GM12878 (cell line): ENCODE measurements around the gene WDR76. TPM values are rescaled to one million over a fixed set of nuclear protein-coding genes. Genes with fewer than 3 reads are reported as not detected.

Experiments used
- ATAC-seq: fragments of 200-7000 bp; cut with Tn5 transposase; 3 replicates; pipeline ENCODE4 v1.9.1; 2020; ENCODE audit warnings: mild to moderate bottlenecking, moderate library complexity
- BruUV-seq: library from RNA; stranded (reverse); fragments of 400-500 nt; replicated peaks from 2 replicates; lab custom pipeline; 2021; lab: Mats Ljungman, UMichigan
- CTCF ChIA-PET: fragments of 300-600 bp; sonication (Branson Sonifier 250); formaldehyde crosslinking; extraction: SDS; loops from one replicate; lab custom pipeline; 2021; ENCODE audit warnings: inconsistent platforms; lab: Yijun Ruan, JAX
- POLR2A ChIA-PET: fragments of 350-600 bp; formaldehyde crosslinking; extraction: SDS; loops from one replicate; lab custom pipeline; 2021; ENCODE audit warnings: inconsistent platforms; lab: Charles Lee
- RAD21 ChIA-PET: fragments of 300-600 bp; sonication (Branson Sonifier 250); formaldehyde crosslinking; loops from one replicate; lab custom pipeline; 2023; ENCODE audit warnings: antibody characterized with exemption; ENCODE audit not compliant: unreplicated experiment; lab: Charles Lee
- SMC1A ChIA-PET: fragments of 300-600 bp; sonication (Branson Sonifier 250); formaldehyde crosslinking; loops from one replicate; lab custom pipeline; 2023; ENCODE audit not compliant: unreplicated experiment, uncharacterized antibody; lab: Charles Lee
- DNase-seq: peaks from one replicate; pipeline ENCODE4 v3.0.0-alpha.2; 2011; ENCODE audit warnings: low read depth, low spot score
- FAIRE-seq: peaks from 3 replicates; lab custom pipeline; 2011; peaks lifted over from hg19 to GRCh38; lab: Jason Lieb, UNC
- H2AFZ ChIP-seq: 2 replicates; pipeline ENCODE4 v1.6.0; 2011; ENCODE audit warnings: low read depth, low read length, control low read depth; ENCODE audit not compliant: control insufficient read depth
- H3K27ac ChIP-seq: 2 replicates; pipeline ENCODE4 v1.5.1; 2011; ENCODE audit warnings: control low read depth; ENCODE audit not compliant: control insufficient read depth, insufficient read depth
- H3K27me3 ChIP-seq, 2 experiments: replicated peaks in 1 of 2; 2 replicates each; pipeline versions ENCODE4 v1.6.0 to v1.6.1; 2011; ENCODE audit warnings: low read length in 1 of 2; ENCODE audit not compliant: control insufficient read depth in 2 of 2, insufficient read depth in 2 of 2
- H3K36me3 ChIP-seq, 2 experiments: 2 replicates each; pipeline ENCODE4 v1.5.1; 2011; ENCODE audit warnings: low read length in 1 of 2; ENCODE audit not compliant: control insufficient read depth in 2 of 2, insufficient read depth in 2 of 2
- H3K4me1 ChIP-seq: 2 replicates; pipeline ENCODE4 v1.6.1; 2011; ENCODE audit warnings: mild to moderate bottlenecking, low read length, moderate library complexity, mixed read lengths; ENCODE audit not compliant: control insufficient read depth, insufficient read depth
- H3K4me2 ChIP-seq: 2 replicates; pipeline ENCODE4 v1.6.0; 2011; ENCODE audit warnings: control low read depth; ENCODE audit not compliant: control insufficient read depth, insufficient read depth
- H3K4me3 ChIP-seq: fragments of 200-600 bp; sonication (generic); 2 replicates; pipeline ENCODE4 v1.5.1; 2016
- H3K79me2 ChIP-seq: 2 replicates; pipeline ENCODE4 v1.6.0; 2011; ENCODE audit warnings: low read length; ENCODE audit not compliant: control insufficient read depth, insufficient read depth
- H3K9ac ChIP-seq: 2 replicates; pipeline ENCODE4 v1.8.0; 2011; ENCODE audit warnings: low read length, control low read depth, mixed read lengths; ENCODE audit not compliant: control insufficient read depth, insufficient read depth
- H3K9me3 ChIP-seq: replicated peaks from 3 replicates; pipeline ENCODE4 v1.5.1; 2011; ENCODE audit warnings: mild to moderate bottlenecking, low read length; ENCODE audit not compliant: control insufficient read depth, insufficient read depth
- H4K20me1 ChIP-seq: 2 replicates; pipeline ENCODE4 v1.6.0; 2011; ENCODE audit not compliant: control insufficient read depth, insufficient read depth
- CBFB ChIP-seq: IDR thresholded peaks from 2 replicates; pipeline ENCODE4 v1.6.1; 2016; ENCODE audit warnings: antibody characterized with exemption, low read depth
- E2F8 ChIP-seq: fragments of 450-650 bp; IDR thresholded peaks from 2 replicates; pipeline ENCODE4 v1.6.1; 2018; ENCODE audit warnings: mild to moderate bottlenecking, low read depth, moderate library complexity; ENCODE audit not compliant: partially characterized antibody
- EED ChIP-seq: sonication (generic); IDR thresholded peaks from 2 replicates; pipeline ENCODE4 v1.6.1; 2016; ENCODE audit warnings: antibody characterized with exemption, low read depth
- ESRRA ChIP-seq: IDR thresholded peaks from 2 replicates; pipeline ENCODE4 v1.6.1; 2012; ENCODE audit warnings: mild to moderate bottlenecking, low read length, improper control_type of control experiment
- NFYA ChIP-seq: IDR thresholded peaks from 2 replicates; pipeline ENCODE4 v1.6.1; 2011; ENCODE audit warnings: low read depth, mild to moderate bottlenecking, low read length, improper control_type of control experiment, borderline replicate concordance
- NR2F1 ChIP-seq: fragments of 450-650 bp; conservative IDR thresholded peaks from 2 replicates; pipeline ENCODE4 v1.6.1; 2017; ENCODE audit warnings: mild to moderate bottlenecking
- NRF1 ChIP-seq: conservative IDR thresholded peaks from 2 replicates; pipeline ENCODE4 v1.6.1; 2011; ENCODE audit warnings: mild to moderate bottlenecking, low read depth, low read length, improper control_type of control experiment
- PML ChIP-seq: IDR thresholded peaks from 2 replicates; pipeline ENCODE4 v1.6.1; 2012; ENCODE audit warnings: low read length, inconsistent platforms
- POLR2A ChIP-seq: IDR thresholded peaks from 2 replicates; pipeline ENCODE4 v1.6.1; 2011; ENCODE audit warnings: low read depth, mild to moderate bottlenecking, low read length
- POLR2AphosphoS5 ChIP-seq: IDR thresholded peaks from 2 replicates; pipeline ENCODE4 v1.6.1; 2011; ENCODE audit warnings: mild to moderate bottlenecking, low read length, inconsistent platforms
- WGBS: methylation state at CpG from one replicate; pipeline ENCODE4 v1.1.6; 2016; ENCODE audit warnings: low lambda C conversion rate; ENCODE audit not compliant: insufficient replicate concordance, insufficient coverage; ENCODE audit errors: missing lambda C conversion rate; 5-methylcytosine and 5-hydroxymethylcytosine counted together
- in situ Hi-C: fragments of 300-500 bp; cut with MboI; formaldehyde crosslinking; loops from 9 replicates; pipeline ENCODE4 v1.14.3; 2018; ENCODE audit warnings: mixed read lengths
- intact Hi-C: fragments of 100-400 bp; cut with micrococcal nuclease; formaldehyde crosslinking; loops from one replicate; pipeline ENCODE4 v1.14.2; 2022; ENCODE audit not compliant: unreplicated experiment
- polyA plus RNA-seq, 11 experiments: library from polyadenylated mRNA; depleted of rRNA in 4 of 11; unstranded in 6 of 11; stranded (reverse) in 5 of 11; fragments of >200 nt; fragmentation: Nextera tagmentation in 4 of 11; fragmentation: Illumina TruSeq in 1 of 11; extraction: Ambion mirVana in 4 of 11; extraction: Trizol in 1 of 11; gene quantifications; 1 replicate in 1 of 11; 2 replicates in 10 of 11; pipeline versions ENCODE4 v1.2.1 to v1.2.3, GENCODE V29; 2011 to 2016; ENCODE audit warnings: inconsistent platforms in 2 of 11, missing spikeins in 2 of 11, low read depth in 1 of 11
- total RNA-seq, 4 experiments: library from RNA; depleted of rRNA in 3 of 4; stranded (reverse); fragments of >200 nt in 3 of 4; fragmentation: Illumina TruSeq in 1 of 4; extraction: Trizol in 1 of 4; gene quantifications; 2 replicates each; pipeline versions ENCODE4 v1.2.1 to v1.2.3, GENCODE V29; 2013 to 2021
- TF ChIP-seq, protein P1 (sequence below): fragments of 450-650 bp; IDR thresholded peaks from 2 replicates; pipeline ENCODE4 v1.6.1; 2017; ENCODE audit warnings: mild to moderate bottlenecking, low read depth, inconsistent platforms; ENCODE audit not compliant: poor library complexity, severe bottlenecking
- TF ChIP-seq, protein P2 (sequence below): fragments of 450-650 bp; formaldehyde crosslinking; IDR thresholded peaks from 2 replicates; pipeline ENCODE4 v1.4.0; 2022; ENCODE audit warnings: mild to moderate bottlenecking, moderate library complexity
- TF ChIP-seq, protein P3 (sequence below): fragments of 450-650 bp; IDR thresholded peaks from 2 replicates; pipeline ENCODE4 v1.6.1; 2017; ENCODE audit warnings: antibody characterized with exemption, mild to moderate bottlenecking, moderate library complexity

Gene WDR76
- total and polyA plus RNA-seq, 10 of the 15 experiments (the other 5 are each of a cell fraction or from before 2014, with no cell fraction given) = 8.0 to 59.7 (median 34.5) TPM

DNA sequence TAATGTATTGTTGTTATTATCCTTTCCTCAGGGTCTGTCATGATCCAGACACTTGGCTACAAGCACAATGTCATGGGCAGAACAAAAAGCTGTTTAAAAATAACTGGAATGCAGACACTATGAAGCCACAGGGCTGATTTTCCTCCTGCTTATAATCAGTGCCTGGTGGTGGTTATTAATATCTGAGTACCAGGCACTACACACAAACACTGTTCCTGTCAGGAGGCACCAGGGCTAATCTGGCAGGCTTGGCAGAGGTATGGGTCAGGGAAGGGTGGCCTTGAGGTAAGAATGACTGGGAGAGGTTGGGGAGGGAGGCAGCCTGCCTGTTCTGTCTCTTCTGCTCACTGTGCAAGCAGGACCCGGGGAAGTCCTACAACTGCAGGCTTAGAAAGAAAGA is 67.2 kb downstream of the WDR76 start (continued):
- TF ChIP-seq, protein P1, sequence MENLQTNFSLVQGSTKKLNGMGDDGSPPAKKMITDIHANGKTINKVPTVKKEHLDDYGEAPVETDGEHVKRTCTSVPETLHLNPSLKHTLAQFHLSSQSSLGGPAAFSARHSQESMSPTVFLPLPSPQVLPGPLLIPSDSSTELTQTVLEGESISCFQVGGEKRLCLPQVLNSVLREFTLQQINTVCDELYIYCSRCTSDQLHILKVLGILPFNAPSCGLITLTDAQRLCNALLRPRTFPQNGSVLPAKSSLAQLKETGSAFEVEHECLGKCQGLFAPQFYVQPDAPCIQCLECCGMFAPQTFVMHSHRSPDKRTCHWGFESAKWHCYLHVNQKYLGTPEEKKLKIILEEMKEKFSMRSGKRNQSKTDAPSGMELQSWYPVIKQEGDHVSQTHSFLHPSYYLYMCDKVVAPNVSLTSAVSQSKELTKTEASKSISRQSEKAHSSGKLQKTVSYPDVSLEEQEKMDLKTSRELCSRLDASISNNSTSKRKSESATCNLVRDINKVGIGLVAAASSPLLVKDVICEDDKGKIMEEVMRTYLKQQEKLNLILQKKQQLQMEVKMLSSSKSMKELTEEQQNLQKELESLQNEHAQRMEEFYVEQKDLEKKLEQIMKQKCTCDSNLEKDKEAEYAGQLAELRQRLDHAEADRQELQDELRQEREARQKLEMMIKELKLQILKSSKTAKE = no peak
- no peak for TF ChIP-seq NRF1
- TF ChIP-seq ESRRA = no peak
- TF ChIP-seq, protein P2, sequence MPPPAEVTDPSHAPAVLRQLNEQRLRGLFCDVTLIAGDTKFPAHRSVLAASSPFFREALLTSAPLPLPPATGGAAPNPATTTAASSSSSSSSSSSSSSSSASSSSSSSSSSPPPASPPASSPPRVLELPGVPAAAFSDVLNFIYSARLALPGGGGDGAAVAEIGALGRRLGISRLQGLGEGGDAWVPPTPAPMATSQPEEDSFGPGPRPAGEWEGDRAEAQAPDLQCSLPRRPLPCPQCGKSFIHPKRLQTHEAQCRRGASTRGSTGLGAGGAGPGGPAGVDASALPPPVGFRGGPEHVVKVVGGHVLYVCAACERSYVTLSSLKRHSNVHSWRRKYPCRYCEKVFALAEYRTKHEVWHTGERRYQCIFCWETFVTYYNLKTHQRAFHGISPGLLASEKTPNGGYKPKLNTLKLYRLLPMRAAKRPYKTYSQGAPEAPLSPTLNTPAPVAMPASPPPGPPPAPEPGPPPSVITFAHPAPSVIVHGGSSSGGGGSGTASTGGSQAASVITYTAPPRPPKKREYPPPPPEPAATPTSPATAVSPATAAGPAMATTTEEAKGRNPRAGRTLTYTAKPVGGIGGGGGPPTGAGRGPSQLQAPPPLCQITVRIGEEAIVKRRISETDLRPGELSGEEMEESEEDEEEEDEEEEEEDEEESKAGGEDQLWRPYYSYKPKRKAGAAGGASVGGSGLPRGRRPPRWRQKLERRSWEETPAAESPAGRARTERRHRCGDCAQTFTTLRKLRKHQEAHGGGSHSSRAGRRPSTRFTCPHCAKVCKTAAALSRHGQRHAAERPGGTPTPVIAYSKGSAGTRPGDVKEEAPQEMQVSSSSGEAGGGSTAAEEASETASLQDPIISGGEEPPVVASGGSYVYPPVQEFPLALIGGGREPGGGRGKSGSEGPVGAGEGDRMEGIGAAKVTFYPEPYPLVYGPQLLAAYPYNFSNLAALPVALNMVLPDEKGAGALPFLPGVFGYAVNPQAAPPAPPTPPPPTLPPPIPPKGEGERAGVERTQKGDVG (CRISPR knock-in tag) = no peak
- TF ChIP-seq PML = no peak
- no peak for TF ChIP-seq POLR2AphosphoS5

DNA sequence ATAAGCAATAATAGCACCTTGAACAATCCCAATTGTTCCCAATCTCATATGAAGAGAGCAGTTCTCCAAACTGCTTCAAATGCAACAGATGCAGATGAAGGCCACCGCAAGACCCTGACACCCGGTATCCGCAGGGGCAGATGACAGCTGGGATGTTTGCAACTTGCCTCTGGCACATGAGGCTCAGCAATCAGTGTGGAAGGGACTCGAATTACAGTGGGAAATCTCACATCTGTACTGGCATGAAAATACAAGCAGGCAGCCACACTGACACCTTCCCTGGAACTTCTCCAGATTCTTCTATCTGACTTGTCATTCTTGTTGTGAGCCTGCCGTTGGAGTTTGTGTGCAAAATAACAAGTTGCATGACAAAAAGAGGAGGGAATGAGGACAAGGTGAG is 68.8 kb downstream of the WDR76 start:
- Histone ChIP-seq H3K27me3 (no peaks in the 10 kb centered on the region), H3K27ac (no peak overlapping the region), H3K4me1 (no peaks in the 10 kb centered on the region), H3K9me3 (no peaks in the 10 kb centered on the region), H3K4me3 (no peak overlapping the region), H4K20me1 (no peaks in the 10 kb centered on the region), H2AFZ (no peak overlapping the region), H3K36me3 (no peaks in the 10 kb centered on the region), H3K4me2 (no peak overlapping the region), H3K9ac (no peak overlapping the region), H3K79me2 (no peaks in the 10 kb centered on the region)
- ChIA-PET CTCF (interaction anchor here (0.6 to 1.7 kb wide), 3 partner anchors 9 to 167 kb away, joined by 3 to 5 read pairs (median 3); no protein-coding TSS in a partner anchor), RAD21 (no interaction called here), POLR2A (no interaction called here), SMC1A (interaction anchor here (1.4 kb wide), 1 partner anchor 171 kb away, joined by 3 read pairs; no protein-coding TSS in a partner anchor)
- no peak for FAIRE-seq
- BruUV-seq = no TSS peak
- DNase-seq = no peak
- in situ Hi-C loops (no loop called here), intact Hi-C loops (no loop called here)
- ATAC-seq = no peak
- WGBS = 66% methylated on average over 5 of the region's 5 CpGs
- TF ChIP-seq CBFB (no peak), E2F8 (no peak), NFYA (no peak), NR2F1 (no peak), EED (no peak), POLR2A (no peak)
- TF ChIP-seq, protein P3, sequence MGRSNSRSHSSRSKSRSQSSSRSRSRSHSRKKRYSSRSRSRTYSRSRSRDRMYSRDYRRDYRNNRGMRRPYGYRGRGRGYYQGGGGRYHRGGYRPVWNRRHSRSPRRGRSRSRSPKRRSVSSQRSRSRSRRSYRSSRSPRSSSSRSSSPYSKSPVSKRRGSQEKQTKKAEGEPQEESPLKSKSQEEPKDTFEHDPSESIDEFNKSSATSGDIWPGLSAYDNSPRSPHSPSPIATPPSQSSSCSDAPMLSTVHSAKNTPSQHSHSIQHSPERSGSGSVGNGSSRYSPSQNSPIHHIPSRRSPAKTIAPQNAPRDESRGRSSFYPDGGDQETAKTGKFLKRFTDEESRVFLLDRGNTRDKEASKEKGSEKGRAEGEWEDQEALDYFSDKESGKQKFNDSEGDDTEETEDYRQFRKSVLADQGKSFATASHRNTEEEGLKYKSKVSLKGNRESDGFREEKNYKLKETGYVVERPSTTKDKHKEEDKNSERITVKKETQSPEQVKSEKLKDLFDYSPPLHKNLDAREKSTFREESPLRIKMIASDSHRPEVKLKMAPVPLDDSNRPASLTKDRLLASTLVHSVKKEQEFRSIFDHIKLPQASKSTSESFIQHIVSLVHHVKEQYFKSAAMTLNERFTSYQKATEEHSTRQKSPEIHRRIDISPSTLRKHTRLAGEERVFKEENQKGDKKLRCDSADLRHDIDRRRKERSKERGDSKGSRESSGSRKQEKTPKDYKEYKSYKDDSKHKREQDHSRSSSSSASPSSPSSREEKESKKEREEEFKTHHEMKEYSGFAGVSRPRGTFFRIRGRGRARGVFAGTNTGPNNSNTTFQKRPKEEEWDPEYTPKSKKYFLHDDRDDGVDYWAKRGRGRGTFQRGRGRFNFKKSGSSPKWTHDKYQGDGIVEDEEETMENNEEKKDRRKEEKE = no peak
